Effector CD8-positive, alpha-beta T cell (primary cell): ENCODE measurements around the gene OTC.

Experiments
- DNase-seq: peaks from one replicate; lab custom pipeline; 2025; lab: John Stamatoyannopoulos, UW
- total RNA-seq, 4 experiments: gene quantifications; one replicate each; lab custom pipeline; 2026; lab: John Stamatoyannopoulos, UW

OTC gene
- 0 reads per million in 4 experiments for total RNA-seq

DNA sequence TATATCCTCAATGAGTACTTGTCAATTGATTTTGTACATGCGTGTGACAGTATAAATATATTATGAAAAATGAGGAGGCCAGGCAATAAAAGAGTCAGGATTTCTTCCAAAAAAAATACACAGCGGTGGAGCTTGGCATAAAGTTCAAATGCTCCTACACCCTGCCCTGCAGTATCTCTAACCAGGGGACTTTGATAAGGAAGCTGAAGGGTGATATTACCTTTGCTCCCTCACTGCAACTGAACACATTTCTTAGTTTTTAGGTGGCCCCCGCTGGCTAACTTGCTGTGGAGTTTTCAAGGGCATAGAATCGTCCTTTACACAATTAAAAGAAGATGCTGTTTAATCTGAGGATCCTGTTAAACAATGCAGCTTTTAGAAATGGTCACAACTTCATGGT is at the start of gene OTC:
OTC (plus strand) TSS at position 243 of the 400 bp plus-strand sequence; CDS start at position 336, 93 bp downstream.
- DNase-seq = no peak

- no peak for DNase-seq
These were observed 48.4 kb upstream of the OTC start for GRCh38 chrX:38304010-38304409.

DNA sequence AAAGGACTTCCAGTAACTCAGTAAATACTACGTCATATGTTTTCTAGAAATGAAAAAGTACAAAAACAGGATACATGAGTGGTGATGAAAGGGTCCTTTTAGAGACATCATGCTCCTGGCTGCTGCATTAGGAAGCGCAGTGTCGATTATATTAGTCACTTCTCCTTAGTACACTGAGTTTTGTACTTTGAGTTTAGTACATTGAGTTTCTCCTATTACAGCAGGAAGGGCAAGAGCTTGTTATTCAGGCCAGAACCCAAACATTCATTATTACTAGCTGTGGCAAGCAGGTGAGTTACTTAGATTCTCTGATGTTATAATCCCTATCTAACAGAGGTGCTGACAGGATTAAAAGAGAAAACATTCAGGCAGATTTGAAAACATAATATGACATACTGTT is 46.4 kb upstream of the OTC start:
- DNase-seq = no peak

DNA sequence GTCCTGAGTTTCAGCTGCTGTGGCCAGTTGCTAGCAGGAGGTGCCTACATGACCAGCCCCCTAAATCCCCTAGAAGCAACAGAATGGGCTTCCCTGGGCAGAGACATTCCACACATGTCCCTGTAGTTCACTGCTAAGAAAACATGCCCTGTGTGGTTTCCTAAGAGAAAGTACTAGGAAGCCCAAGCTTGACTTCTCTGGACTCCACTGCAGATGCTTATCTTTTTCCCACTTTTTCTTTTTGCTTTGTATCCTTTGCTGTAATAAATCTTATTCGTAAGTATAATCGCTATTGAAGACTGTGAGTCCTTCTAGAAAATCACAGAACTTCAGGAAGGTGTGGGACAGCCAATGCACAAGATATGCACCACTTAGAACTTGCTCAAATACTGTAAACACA is 40.7 kb upstream of the OTC start:
- DNase-seq = no peak

DNA sequence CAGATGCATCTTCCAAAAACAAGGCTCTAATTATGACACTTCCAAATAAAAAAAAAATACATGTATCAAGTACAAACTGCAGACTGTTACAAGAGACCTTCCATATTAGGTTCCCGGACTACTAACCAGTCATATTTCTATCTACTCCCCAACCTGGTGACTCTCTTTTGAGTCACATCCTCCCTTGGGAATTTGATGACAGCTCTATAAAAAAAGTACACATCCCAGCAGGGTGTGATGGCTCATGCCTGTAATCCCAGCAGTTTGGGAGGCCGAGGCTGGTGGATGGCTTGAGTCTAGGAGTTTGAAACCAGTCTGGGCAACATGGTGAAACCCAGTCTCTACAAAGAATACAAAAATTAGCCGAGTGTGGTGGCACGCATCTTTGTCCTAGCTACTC is 40.0 kb upstream of the OTC start:
- no peak for DNase-seq

GRCh38 chrX:38313190-38313589 is 39.2 kb upstream of the OTC start:
- DNase-seq = no peak

- no peak for DNase-seq
These were observed 37.2 kb upstream of the OTC start for GRCh38 chrX:38315186-38315585.

- no peak for DNase-seq
These were observed 34.2 kb upstream of the OTC start for GRCh38 chrX:38318196-38318595.

DNA sequence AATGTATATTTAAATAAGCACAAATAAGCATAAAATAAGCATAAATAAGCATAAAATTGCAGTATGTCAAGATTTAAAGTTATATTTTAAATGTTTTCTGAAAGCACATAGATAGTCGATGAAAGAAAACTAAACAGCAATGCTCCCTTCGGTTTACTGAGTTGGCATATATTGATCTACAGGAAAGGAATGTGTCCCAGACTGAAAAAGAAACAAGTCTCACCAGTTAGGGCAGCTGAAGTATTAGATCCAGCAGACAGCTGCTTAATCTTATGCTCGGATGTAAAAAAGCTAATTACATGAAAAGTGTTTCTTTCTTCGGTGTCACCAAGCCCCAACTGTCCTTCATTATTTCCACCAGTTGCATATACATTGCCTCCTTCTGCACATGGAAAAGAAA is 33.8 kb upstream of the OTC start:
- no peak for DNase-seq

DNA sequence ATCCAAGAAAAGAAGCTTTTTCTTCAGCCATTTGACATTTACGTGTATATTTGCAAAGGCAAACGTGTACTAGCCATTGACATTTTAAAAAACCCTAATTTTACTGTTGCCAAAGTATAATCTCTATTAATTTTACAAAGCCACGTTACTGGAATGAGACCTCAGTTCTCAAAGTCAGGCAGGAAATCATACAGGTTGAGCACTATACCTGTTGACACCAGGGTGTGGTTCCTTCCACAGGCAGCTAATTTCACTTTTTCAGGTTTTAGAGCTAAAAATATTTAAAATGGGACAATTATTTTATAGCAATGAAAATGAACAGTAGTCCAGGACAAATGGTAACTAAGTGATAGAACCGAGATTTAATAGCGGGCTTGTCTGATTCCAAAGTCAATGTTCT is 31.6 kb upstream of the OTC start:
- DNase-seq = no peak

GRCh38 chrX:38326086-38326485 is 26.3 kb upstream of the OTC start:
- no peak for DNase-seq

DNA sequence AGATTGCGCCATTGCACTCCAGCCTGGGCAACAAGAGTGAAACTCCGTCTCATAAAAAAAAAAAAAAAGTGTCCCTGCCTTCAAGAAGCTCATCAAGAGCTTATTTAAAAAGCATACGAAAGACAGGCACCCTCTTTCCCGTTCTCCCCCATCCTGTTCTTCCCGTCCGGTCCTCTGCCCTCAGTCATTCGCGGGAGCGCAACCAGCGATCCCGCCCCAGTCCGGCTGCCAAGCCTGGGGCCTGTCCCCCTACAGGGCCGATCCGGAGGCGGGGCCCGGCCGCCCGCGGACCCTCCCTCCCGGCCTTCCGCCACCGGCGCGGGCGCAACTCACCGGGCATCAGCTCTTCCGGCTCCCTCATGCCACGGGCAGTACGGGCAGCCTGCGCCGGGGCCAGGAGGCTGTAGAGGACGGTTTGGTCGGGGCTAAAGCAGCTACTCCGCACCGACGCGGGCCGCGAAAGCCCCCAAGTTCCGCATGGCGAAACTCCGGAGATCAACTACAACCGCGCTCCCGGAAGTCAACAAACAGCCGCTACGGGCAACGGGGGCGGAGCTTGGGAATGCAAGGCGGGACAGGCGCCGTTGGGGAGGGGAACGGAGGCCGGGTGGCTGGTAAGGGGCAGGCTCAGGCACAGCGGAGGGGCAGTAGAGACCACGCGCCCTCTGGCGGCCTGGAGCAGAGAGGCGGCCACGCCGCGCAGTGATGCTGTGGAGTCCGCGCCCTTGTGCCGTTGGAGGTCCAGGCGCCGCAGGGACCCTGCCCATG is 25.2 kb upstream of the OTC start, which contains the start of gene RPGR:
RPGR (minus strand) TSS at position 503 of the 768 bp plus-strand sequence; CDS start at position 361, 142 bp downstream.
- peak; percentile 82 for DNase-seq

GRCh38 chrX:38327775-38328081 is 24.7 kb upstream of the OTC start:
- DNase-seq = no peak

DNA sequence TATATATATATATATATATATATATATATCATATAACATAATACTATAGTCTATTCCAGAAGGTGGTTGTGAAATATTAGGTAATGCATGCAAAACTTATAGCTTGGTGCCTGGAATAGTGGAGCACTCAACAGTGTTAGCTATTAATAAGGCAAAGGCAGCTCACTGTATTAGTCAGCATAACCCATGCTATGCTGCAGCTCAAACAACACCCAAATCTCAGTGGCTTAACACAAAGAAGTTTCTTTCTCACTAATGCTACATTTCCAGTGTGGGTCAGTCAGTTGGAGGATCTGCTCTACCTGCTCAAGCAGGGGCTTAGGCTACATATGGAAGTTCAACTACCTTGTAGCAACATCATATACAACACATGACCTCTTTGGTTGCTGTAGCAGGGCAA is 19.9 kb upstream of the OTC start:
- DNase-seq = no peak

DNA sequence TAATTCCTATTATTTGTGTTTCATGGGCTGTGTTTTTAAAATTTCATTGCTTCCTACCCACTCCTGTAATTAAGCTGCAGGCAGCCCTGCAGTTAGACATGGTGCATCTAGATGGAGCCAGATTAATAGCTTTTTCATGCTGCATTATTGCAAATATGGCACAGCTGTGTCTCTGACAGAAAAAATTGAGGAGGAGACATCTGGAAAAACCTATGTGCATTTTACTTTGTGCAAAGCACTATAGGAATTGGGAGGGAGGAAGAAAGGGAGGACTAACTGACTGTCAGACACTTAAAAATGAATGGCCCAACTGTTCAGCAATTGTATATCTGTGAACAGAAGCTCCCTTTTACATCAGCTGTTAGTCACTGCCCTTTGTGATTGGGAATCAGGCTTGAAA is 17.0 kb upstream of the OTC start:
- no peak for DNase-seq

DNA sequence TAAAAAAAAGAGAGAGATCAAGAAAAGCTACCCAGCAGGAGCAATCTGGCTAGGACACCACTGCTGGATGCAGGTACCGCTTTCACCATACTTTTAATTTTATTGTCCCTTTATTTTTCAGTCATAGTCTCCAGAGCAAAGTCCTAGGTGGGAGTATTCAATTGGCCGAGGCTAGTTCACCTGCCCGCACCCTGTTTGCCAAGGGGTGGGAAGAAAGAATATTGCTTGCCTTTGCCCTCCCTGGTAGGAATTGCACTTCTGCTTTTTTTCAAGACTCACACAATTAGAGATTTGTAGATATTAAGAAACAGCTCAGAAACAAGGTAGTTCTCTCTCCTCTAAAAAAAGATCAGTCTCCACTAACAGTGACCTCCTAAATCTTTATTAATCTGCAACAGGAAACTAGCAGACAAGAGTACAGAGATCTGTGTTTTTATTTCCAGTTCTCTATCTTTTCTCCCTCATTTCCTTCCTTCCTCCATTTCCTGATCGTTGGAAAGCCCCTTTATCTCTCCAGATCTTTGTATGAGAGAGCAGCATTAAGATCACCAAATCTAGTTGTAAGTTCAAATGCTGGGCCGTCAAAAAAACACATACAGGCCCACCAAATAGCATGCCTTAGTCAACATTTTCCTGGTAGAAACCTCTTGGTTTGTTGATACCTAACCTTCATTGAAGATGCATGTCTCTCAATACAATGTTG is 15.7 kb upstream of the OTC start:
- no peak for DNase-seq

GRCh38 chrX:38341442-38341841 is 11.0 kb upstream of the OTC start:
- no peak for DNase-seq

- DNase-seq = no peak
These were observed 9.3 kb upstream of the OTC start for GRCh38 chrX:38342853-38343778.

- DNase-seq = no peak
These were observed 6.3 kb upstream of the OTC start for GRCh38 chrX:38346150-38346549.

DNA sequence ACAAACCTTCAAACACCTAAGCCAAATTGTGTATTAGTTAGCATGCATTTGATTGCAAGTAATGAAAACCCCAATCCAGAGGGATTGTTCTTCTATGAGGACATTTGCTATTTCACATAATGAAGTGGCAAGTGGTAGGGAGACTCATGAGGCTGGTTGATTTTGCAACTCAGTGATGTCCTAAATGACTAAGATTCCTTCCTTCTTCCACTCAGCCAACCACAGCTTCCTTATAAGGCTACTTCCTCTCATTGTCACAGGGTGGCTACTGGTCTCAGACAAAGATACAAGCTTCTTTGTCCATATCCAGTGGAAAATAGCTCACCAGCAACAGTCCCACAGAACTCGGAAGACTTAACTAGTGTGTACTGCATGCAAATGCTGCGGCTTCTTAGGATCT is 5.3 kb upstream of the OTC start:
- no peak for DNase-seq

DNA sequence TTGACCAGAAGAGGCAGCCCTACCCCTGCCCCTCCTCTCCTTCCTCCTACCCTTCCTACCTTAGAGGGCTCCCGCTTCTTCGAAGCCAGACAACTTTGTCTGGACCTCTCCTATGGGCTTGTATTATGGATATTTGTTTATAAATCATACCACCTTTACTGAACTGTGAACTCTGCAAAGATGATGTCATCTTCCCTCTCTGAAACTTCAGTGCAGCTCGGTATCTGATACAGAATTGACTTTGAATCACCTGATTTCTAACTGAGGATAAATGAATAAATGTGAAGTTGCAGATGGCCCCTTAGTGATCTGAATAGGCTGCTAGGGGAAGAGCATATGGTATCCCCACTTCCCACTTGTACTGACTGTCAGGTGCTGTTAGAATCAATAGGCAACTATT is 1.1 kb upstream of the OTC start:
- DNase-seq = no peak

GRCh38 chrX:38356401-38356800 is 4.0 kb downstream of the OTC start:
- no peak for DNase-seq
